ENCODE data around the gene SPRED2.

Gene SPRED2

GRCh38 chr2:65415091-65415490 lies 17.3 kb downstream of the SPRED2 start:
- no peak for DNase-seq (ENCODE audit: low read depth, low spot score)

GRCh38 chr2:65413610-65414009 lies 18.8 kb downstream of the SPRED2 start:
- no peak for DNase-seq (ENCODE audit: low read depth, low spot score)

GRCh38 chr2:65413106-65413505 lies 19.3 kb downstream of the SPRED2 start:
- DNase-seq (ENCODE audit: low read depth, low spot score) = no peak

DNA sequence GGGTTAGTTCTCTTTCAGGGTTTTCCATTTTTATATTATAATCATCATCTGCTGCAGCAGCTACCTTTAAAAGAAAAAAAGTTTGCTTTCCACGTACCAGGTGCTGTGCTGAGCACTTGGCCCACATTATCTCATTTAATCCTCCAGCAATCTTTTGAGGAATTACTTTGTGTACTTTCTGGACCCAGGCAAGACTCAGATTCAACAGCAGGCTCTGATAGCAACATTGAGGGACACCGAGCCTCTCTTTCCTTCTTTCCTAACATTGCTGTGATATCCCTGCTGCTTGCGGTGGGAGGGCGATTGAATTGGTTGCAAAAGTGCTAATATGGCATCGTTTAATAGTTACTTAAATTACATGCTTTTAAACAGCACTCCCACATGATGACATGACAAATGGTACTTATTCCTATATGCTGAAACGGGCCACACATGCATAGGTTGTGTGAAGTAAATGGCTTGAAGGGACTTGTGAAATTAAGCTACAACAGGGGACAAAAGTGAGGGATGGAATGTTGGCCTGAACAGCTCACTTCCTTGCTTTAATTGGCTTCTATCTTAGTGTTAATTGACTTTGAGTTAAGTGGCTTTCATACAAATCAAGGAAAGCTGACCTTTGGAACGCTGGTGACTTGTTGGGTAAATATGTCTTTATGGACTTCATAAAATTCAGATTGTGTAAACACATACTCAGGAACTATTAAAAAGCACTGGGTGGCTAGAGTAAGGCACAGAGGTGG lies 21.2 kb downstream of the SPRED2 start:
- DNase-seq (ENCODE audit: low read depth, low spot score) = no peak

DNA sequence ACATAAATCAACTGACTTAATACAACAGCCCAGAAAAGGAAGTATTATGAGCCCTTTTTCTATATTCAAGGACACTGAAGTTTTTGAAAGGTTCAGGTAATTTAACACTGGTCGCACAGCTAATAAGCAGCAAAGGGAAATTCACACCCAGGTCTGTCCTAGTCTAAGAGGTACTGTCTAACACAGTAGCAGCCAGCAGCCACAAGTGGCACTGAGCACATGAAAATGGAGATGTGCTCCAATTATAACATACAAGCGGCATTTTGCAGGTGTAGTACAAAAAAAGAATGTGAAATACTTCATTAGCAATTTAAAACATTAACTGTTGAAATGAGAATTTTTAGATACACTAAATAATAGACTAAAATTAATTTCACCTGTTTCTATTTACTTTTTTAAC lies 23.4 kb downstream of the SPRED2 start:
- DNase-seq (ENCODE audit: low read depth, low spot score) = no peak

DNA sequence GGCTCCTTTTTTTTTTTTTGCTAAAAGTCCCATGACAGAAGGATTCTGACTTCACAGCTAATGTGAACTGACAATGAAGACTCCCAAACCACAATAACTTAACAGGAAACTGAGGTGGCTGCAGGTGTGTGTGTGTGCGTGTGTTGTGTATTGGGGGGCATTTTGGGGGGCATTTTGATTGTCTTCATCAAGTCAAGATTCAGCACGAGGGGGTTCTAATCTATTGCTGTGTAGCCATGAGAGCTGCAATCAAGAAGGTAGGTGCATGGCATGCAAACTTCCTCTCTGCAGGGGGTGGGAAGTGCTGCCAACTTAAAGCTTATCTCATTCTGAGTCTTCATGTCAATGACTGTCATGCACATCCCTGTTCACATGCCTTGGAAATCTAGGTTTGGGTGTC lies 25.2 kb downstream of the SPRED2 start:
- DNase-seq (ENCODE audit: low read depth, low spot score) = no peak

- DNase-seq (ENCODE audit: low read depth, low spot score) = no peak
Observed at GRCh38 chr2:65404988-65405697, 27.3 kb downstream of the SPRED2 start.

- no peak for DNase-seq (ENCODE audit: low read depth, low spot score)
Observed at GRCh38 chr2:65403529-65403915, 28.9 kb downstream of the SPRED2 start.

- no peak for DNase-seq (ENCODE audit: low read depth, low spot score)
Observed at GRCh38 chr2:65402780-65403528, 29.4 kb downstream of the SPRED2 start.

- no peak for DNase-seq (ENCODE audit: low read depth, low spot score)
Observed at GRCh38 chr2:65402323-65402722, 30.1 kb downstream of the SPRED2 start.

- no peak for DNase-seq (ENCODE audit: low read depth, low spot score)
Observed at GRCh38 chr2:65397122-65397521, 35.3 kb downstream of the SPRED2 start.

- DNase-seq (ENCODE audit: low read depth, low spot score) = no peak
Observed at GRCh38 chr2:65396348-65397026, 35.9 kb downstream of the SPRED2 start.

DNA sequence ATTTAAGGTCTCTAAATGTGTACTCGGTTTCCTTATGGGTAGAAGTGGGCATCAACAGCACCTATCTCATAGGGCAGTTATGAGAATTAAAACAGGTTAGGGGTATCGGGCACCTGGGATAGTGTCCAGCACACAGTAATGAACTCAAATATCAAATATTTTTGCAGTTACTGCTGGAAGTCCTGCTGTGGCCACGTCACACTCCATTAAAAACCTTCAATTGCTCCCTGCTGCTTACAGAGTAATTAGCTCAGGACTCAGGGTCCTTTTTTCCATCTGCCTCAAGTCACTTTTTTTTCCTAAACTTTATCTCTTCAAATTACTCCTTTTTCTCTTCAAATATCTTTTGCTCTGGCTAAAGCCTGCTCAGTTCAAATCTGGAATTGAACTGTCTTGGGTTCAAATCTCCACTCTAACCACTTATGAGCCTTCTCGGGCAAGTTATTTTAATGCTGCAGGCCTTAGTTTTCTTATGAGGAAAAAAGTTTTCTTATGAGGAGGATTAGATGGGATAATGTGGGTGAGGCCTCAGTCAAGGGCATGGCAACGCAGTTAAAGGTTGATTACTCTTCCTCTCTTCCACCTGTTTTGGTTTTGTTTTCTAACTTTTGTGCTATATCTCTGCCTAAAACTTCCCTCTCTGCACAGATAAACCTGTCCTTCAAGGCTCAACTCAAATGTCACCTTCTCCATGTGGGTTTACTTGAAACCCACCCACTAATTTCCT lies 36.6 kb downstream of the SPRED2 start:
- no peak for DNase-seq (ENCODE audit: low read depth, low spot score)

DNA sequence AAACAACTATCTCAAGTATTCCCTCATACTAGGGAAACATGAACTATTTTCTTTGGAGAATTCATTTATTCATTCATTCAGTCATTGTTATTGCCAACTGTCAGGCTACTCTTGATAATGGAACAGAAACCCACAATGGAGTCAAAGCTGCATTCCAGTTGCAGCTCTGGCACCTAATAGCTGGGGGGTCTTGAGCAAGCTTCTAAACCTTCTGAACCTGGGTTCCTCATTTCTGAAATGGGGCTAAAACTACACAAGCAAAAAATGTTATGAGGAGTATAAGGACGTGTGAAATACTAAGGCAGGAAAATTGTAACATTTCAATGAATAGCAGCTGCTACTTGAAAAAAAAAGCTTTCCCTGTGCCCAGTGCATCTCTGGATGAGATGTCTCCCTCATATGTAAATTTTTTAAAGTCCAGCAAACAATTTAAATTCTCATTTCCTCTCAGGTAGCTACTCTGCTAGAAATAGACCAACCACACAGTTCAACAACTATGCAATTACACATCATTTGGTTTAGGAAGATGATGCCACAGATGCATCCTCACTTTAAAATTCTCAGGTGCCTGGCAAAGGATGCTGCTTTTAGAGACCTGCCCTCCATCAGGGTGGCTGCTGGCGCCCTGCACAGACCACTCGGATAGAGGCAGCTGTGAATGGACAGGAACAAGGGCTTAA lies 38.5 kb downstream of the SPRED2 start:
- no peak for DNase-seq (ENCODE audit: low read depth, low spot score)

DNA sequence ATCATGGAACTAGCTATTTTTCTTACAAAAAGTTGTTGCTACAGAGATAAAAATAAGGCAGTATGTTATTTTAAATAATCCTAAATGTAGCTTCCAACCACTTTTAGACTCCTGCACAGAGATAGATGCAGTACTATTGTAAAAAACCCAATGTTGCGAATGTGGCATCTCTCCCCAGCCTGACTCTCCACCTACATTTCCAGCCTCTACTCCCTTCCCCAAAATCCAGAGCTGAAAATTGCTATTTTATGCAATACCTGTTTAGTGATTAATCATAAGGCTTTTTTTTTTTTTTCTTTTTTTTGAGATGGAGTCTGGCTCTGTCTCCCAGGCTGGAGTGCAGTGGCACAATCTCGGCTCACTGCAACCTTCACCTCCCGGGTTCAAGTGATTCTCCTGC lies 39.4 kb downstream of the SPRED2 start:
- DNase-seq (ENCODE audit: low read depth, low spot score) = no peak

DNA sequence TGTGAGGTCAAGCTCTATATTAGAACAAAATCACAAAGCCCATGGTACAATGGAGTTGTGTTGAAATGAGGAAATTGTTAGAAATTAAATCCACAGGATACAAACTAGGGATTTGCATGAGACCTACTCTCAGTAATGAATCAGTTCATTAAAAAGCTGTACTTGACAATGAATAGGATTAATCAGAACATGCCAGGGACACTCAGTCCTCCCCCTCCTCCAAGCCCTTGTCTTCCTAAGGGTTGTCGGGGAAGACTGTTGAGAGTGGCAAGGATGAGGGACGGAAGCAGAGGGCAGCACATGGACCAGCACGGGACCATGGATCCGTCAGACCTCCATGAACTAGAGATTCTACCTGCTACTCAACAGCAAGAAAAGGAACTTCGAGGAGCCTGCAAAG lies 39.8 kb downstream of the SPRED2 start:
- DNase-seq (ENCODE audit: low read depth, low spot score) = no peak

DNA sequence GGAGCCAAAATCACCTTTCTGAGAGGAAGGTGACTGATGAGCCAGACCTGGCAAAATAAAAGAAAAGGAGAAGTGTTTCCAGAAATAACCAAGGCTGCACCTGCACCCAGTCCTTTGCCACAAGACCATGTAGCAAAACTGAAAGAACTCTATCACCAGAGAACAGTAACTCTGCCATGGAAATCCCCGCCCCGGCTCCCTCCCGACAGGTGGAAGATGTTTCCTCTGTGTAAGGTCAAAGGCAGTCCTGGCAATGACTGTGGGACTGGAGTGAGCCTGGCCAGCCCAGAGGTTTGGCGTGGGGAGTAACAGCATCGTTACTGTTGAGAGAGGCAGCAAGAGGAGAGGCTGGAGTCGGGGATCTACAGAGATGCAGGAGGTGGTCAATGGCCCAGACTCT lies 42.3 kb downstream of the SPRED2 start:
- DNase-seq (ENCODE audit: low read depth, low spot score) = no peak

- DNase-seq (ENCODE audit: low read depth, low spot score) = no peak
Observed at GRCh38 chr2:65389476-65389875, 42.9 kb downstream of the SPRED2 start.

DNA sequence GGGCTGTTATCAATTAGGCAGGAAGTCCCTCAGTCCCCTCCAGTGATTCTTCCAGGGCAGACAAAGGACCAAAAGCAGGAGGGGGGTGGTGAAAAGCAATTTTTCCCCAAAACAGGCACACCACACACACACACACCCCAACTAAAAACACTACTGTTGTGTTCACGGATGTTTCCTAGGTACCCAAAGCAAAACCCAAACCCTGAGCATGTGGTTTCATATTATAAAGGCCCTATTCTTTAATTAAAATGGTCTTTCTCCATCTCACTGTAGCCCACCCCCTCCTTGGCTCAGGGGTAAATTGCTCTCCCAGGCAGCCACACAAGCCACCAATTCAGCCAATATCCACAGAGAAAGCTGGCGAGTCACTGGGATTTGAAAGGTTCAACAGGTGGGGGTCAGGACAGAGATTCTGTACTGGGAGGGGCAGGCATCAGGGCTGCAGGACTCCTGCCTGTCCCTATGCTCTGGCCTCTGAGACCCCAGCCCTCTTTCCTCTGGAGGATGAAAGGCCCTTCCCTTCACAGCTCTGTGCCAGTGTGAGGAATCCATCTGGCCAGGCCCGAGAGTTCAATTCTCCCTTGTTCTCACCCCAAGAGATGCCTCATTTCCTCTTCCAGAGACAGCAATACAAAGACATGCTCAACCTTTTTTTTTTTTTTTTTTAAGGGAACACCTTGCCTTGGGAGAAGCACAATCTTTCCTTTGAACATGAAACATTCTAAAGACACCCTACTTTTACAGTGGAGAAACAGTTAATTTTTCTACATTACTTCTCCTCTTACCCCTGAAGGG lies 43.6 kb downstream of the SPRED2 start:
- DNase-seq (ENCODE audit: low read depth, low spot score) = no peak

DNA sequence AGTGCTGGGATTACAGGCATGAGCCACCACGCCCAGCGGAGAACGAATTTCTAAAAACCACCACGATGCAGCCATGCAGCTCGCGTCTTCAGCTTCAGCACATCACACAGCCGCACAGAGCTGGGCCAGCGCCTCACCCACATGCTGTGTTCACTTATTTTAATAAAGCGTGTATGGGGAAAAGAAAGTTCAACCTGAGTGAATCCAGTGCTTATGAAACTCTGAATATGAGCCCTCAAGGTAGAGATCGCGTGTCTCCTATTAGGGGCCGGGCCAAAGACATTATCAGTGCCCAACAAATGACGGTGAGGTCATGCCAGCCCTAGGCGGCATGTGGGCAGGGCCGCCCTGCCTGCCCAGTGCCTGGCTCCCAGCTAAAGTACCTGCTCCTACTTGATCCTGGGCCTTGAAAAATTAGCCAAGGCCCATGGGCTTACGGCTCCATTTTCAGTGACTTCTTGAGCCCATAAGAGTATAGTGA lies 44.3 kb downstream of the SPRED2 start:
- no peak for DNase-seq (ENCODE audit: low read depth, low spot score)

Data from smooth muscle cell of the brain vasculature (primary cell).